Activated T-cell treated with anti-CD3 and anti-CD28 coated beads, Interleukin-2, amount 50 U/mL, for 1 hour (primary cell): Measurements from ENCODE around the gene COPZ1.
"Not testable (repeated sequence)": the region's sequence is repeated elsewhere in the genome, so short reads cannot be mapped to it uniquely, and the experiment has no call there.

Experiments
- DNase-seq: peaks from one replicate; pipeline ENCODE4 v3.0.0-alpha.2; 2020

The COPZ1 gene

GRCh38 chr12:54324617-54325441 is at the start of gene COPZ1:
Gene COPZ1, plus strand, starts transcription at chr12:54325131. Its CDS starts 33 bp downstream, at chr12:54325164.
- DNase-seq: peak; percentile 89

- no peak for DNase-seq
These were observed 48.6 kb upstream of the COPZ1 start for GRCh38 chr12:54276368-54276767.

- no peak for DNase-seq
These were observed 47.1 kb upstream of the COPZ1 start for GRCh38 chr12:54277823-54278276.

GRCh38 chr12:54279227-54279631 is 45.7 kb upstream of the COPZ1 start:
- no peak for DNase-seq

GRCh38 chr12:54279632-54280467 is 45.1 kb upstream of the COPZ1 start, which contains the start of gene CBX5:
Gene CBX5, minus strand, starts transcription at chr12:54280122. Its CDS starts 22,472 bp downstream, at chr12:54257650.
- DNase-seq: peak; percentile 99

- DNase-seq: peak; percentile 85
These were observed 44.3 kb upstream of the COPZ1 start, which contains the start of gene HNRNPA1 for GRCh38 chr12:54280468-54281260. Gene HNRNPA1, plus strand, starts transcription at chr12:54280726. Its CDS starts 82 bp downstream, at chr12:54280808.

GRCh38 chr12:54281261-54281638 is 43.7 kb upstream of the COPZ1 start:
- not testable (repeated sequence) for DNase-seq

- DNase-seq: not testable (repeated sequence)
These were observed 43.2 kb upstream of the COPZ1 start for GRCh38 chr12:54281694-54282093.

- no peak for DNase-seq
These were observed 41.9 kb upstream of the COPZ1 start for GRCh38 chr12:54282949-54283593.

GRCh38 chr12:54284070-54284780 is 40.7 kb upstream of the COPZ1 start:
- not testable (repeated sequence) for DNase-seq

GRCh38 chr12:54285150-54286041 is 39.5 kb upstream of the COPZ1 start:
- DNase-seq: no peak

- no peak for DNase-seq
These were observed 38.6 kb upstream of the COPZ1 start for GRCh38 chr12:54286042-54287030.

GRCh38 chr12:54287261-54288157 is 37.4 kb upstream of the COPZ1 start:
- no peak for DNase-seq

GRCh38 chr12:54292083-54292930 is 32.6 kb upstream of the COPZ1 start:
- no peak for DNase-seq

GRCh38 chr12:54292931-54293241 is 32.0 kb upstream of the COPZ1 start:
- no peak for DNase-seq

GRCh38 chr12:54294152-54294952 is 30.6 kb upstream of the COPZ1 start:
- peak; percentile 64 for DNase-seq
